SK-N-SH (cell line): ENCODE data around the gene ACRBP. TPM values are rescaled to one million over a fixed set of nuclear protein-coding genes. Genes with fewer than 3 reads are reported as not detected.

Experiments
- CTCF ChIA-PET: fragments of 300-600, 350-600 bp; formaldehyde crosslinking; extraction: SDS; loops from one replicate; lab custom pipeline; 2021; lab: Yijun Ruan, JAX
- POLR2A ChIA-PET: fragments of 350-600 bp; sonication (Branson Sonifier 250); formaldehyde crosslinking; extraction: SDS; loops from one replicate; lab custom pipeline; 2020; ENCODE audit warnings: antibody characterized with exemption, inconsistent platforms; lab: Yijun Ruan, JAX
- DNase-seq: peaks from one replicate; pipeline ENCODE4 v3.0.0; 2012
- H2AFZ ChIP-seq: fragments of 200-600 bp; sonication (generic); 2 replicates; pipeline ENCODE4 v1.8.1; 2016; ENCODE audit warnings: antibody characterized with exemption, mild to moderate bottlenecking, low read depth
- H3F3A ChIP-seq: fragments of 200-600 bp; sonication (generic); replicated peaks from 2 replicates; pipeline ENCODE3; 2016; ENCODE audit warnings: antibody characterized with exemption, mild to moderate bottlenecking; ENCODE audit not compliant: insufficient read depth
- H3K27ac ChIP-seq, 2 experiments: fragments of 200-500 bp in 1 of 2; fragments of 200-600 bp in 1 of 2; sonication (Bioruptor generic) in 1 of 2; sonication (generic), shearing (Covaris generic) in 1 of 2; 2 replicates each; pipeline versions ENCODE4 v1.5.1 to v1.6.1; 2014 to 2016; ENCODE audit warnings: low read depth in 2 of 2, inconsistent platforms in 1 of 2, low read length in 1 of 2, mild to moderate bottlenecking in 1 of 2, mixed read lengths in 1 of 2
- H3K27me3 ChIP-seq: fragments of 200-600 bp; sonication (generic), shearing (Covaris generic); 2 replicates; pipeline ENCODE4 v1.6.1; 2016; ENCODE audit warnings: mixed run types; ENCODE audit not compliant: insufficient read depth
- H3K36me3 ChIP-seq, 2 experiments: fragments of 200-500 bp in 1 of 2; fragments of 200-600 bp in 1 of 2; sonication (Bioruptor generic) in 1 of 2; sonication (generic) in 1 of 2; replicated peaks in 1 of 2; 2 replicates each; pipeline versions ENCODE3 to v1.5.1; 2014 to 2016; ENCODE audit warnings: low read length in 1 of 2, mild to moderate bottlenecking in 1 of 2; ENCODE audit not compliant: insufficient read depth in 2 of 2, control insufficient read depth in 1 of 2
- H3K4me1 ChIP-seq, 2 experiments: fragments of 200-500 bp in 1 of 2; fragments of 200-600 bp in 1 of 2; sonication (Bioruptor generic) in 1 of 2; sonication (generic), shearing (Covaris generic) in 1 of 2; 2 replicates each; pipeline versions ENCODE4 v1.5.1 to v1.6.1; 2014 to 2016; ENCODE audit warnings: low read depth in 1 of 2, low read length in 1 of 2, mixed run types in 1 of 2; ENCODE audit not compliant: insufficient read depth in 2 of 2, control insufficient read depth in 1 of 2
- H3K4me2 ChIP-seq: fragments of 200-600 bp; sonication (generic), shearing (Covaris generic); 2 replicates; pipeline ENCODE4 v1.6.1; 2017; ENCODE audit warnings: mixed run types
- H3K4me3 ChIP-seq, 2 experiments: fragments of 200-500 bp in 1 of 2; fragments of 200-600 bp in 1 of 2; sonication (Bioruptor generic) in 1 of 2; sonication (generic), shearing (Covaris generic) in 1 of 2; 2 replicates each; pipeline versions ENCODE4 v1.5.1 to v1.8.1; 2014 to 2016; ENCODE audit warnings: low read depth in 2 of 2, inconsistent platforms in 1 of 2, low read length in 1 of 2, mild to moderate bottlenecking in 1 of 2, mixed read lengths in 1 of 2, moderate library complexity in 1 of 2
- H3K79me2 ChIP-seq: fragments of 200-600 bp; sonication (generic); 2 replicates; pipeline ENCODE4 v1.8.1; 2017; ENCODE audit warnings: mild to moderate bottlenecking; ENCODE audit not compliant: insufficient read depth
- H3K9ac ChIP-seq: fragments of 200-600 bp; sonication (generic); 2 replicates; pipeline ENCODE4 v1.6.1; 2017; ENCODE audit warnings: mixed run types
- H3K9me2 ChIP-seq: fragments of 200-600 bp; sonication (generic); 2 replicates; pipeline ENCODE4 v1.6.1; 2017; ENCODE audit warnings: mixed run types
- H3K9me3 ChIP-seq: fragments of 200-600 bp; sonication (generic); 2 replicates; pipeline ENCODE4 v1.6.1; 2017; ENCODE audit warnings: mixed run types, mild to moderate bottlenecking, moderate library complexity
- H4K20me1 ChIP-seq: fragments of 200-600 bp; sonication (generic); 2 replicates; pipeline ENCODE4 v1.6.1; 2017; ENCODE audit warnings: mild to moderate bottlenecking, mixed run types; ENCODE audit not compliant: insufficient read depth
- ELF1 ChIP-seq: IDR thresholded peaks from 2 replicates; pipeline ENCODE4 v1.4.0; 2012
- EP300 ChIP-seq, 2 experiments: IDR thresholded peaks; 2 replicates each; pipeline versions ENCODE4 v1.4.0 to v1.6.1; 2012; ENCODE audit warnings: borderline replicate concordance in 1 of 2, low read depth in 1 of 2, low read length in 1 of 2
- GABPA ChIP-seq: IDR thresholded peaks from 2 replicates; pipeline ENCODE4 v1.4.0; 2012; ENCODE audit warnings: low read depth, mild to moderate bottlenecking
- NFIC ChIP-seq: IDR thresholded peaks from 2 replicates; pipeline ENCODE4 v1.4.0; 2012; ENCODE audit warnings: borderline replicate concordance
- PBX3 ChIP-seq: IDR thresholded peaks from 2 replicates; pipeline ENCODE4; 2012
- RXRA ChIP-seq: IDR thresholded peaks from 2 replicates; pipeline ENCODE4 v1.4.0; 2012; ENCODE audit warnings: low read depth, mild to moderate bottlenecking, borderline replicate concordance
- YY1 ChIP-seq: IDR thresholded peaks from 2 replicates; pipeline ENCODE4 v1.4.0; 2012; ENCODE audit warnings: low read depth, mild to moderate bottlenecking
- WGBS: methylation state at CpG from one replicate; pipeline ENCODE4 v1.1.6; 2017; ENCODE audit warnings: low lambda C conversion rate; 5-methylcytosine and 5-hydroxymethylcytosine counted together
- polyA plus RNA-seq, 3 experiments: library from polyadenylated mRNA; depleted of rRNA; stranded (reverse); fragments of >200 nt; gene quantifications; 2 replicates each; pipeline ENCODE4 v1.2.3, GENCODE V29; 2012
- TF ChIP-seq, protein P1 (sequence below): fragments of 150-350 bp; IDR thresholded peaks from 2 replicates; pipeline ENCODE4 v1.6.1; 2017; ENCODE audit warnings: antibody characterized with exemption, low read length, low read depth, borderline replicate concordance
- TF ChIP-seq, protein P2 (sequence below): IDR thresholded peaks from 2 replicates; pipeline ENCODE4 v1.6.1; 2012; ENCODE audit warnings: mild to moderate bottlenecking, low read depth, low read length, moderate library complexity

ACRBP gene
- polyA plus RNA-seq, 1 of the 3 experiments (the other 2 are of a cell fraction): 0.71 TPM

DNA sequence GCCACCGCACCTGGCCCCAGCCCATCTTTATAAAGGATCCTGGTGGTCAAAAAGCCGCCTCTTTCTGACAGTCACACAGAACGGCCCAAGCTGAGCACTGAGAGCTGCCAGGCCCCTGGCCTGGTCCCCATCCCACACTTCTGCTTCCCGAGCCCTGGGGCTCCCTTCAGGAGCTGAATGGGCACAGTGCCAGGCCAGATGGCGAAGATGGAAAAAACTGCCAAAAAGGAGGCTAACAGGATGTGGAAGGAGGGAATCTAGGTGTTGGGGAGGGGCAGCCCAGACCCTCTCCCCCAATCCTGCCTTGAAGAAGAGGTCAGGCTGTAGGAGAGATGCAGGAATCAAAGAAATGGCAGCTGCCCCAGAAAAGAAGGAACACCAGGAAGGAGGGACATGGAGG, 16.5 kb downstream of the ACRBP start:
- Histone ChIP-seq H3K9me3 (no peaks in the 10 kb centered on the region), H4K20me1 (no peaks in the 10 kb centered on the region), H3K4me2 (no peak overlapping the region), H3K4me3 (no peak overlapping the region), H3K9ac (no peak overlapping the region), H3F3A (no peaks in the 10 kb centered on the region)
- WGBS: 54% methylated on average over 5 of the region's 5 CpGs
- TF ChIP-seq GABPA (no peak), EP300 (IDR thresholded peaks at IDR 0.05; ENCODE audit: borderline replicate concordance in 1 of 2, low read depth in 1 of 2, low read length in 1 of 2) (peak in 1 of 2 experiments; percentile 34; a peak in 1 of 4 replicates), ELF1 (no peak), NFIC (peak; percentile 46; the same call in 1 of the 2 replicates)
- TF ChIP-seq, all 33 proteins: peak for 2
- ChIA-PET CTCF (interaction anchor here (0.9 to 2.4 kb wide), 6 partner anchors 14 to 136 kb away, joined by 3 to 9 read pairs (median 3); partner anchors contain the start of gene ZNF384), POLR2A (no interaction called here)
- H3K36me3 ChIP-seq: no peaks in the 10 kb centered on the region
- no peaks in the 10 kb centered on the region for H3K27me3 ChIP-seq
- peak; percentile 76 for DNase-seq
- peak overlapping the region in 1 of 2 experiments; percentile 23; a peak in 1 of 4 replicates for H3K27ac ChIP-seq
- no peak overlapping the region for H2AFZ ChIP-seq
- H3K4me1 ChIP-seq: peaks cover 0 to 30% of the 10 kb centered on the region in 2 experiments; a peak in 1 of 4 replicates
- H3K79me2 ChIP-seq: no peaks in the 10 kb centered on the region
- no peaks in the 10 kb centered on the region for H3K9me2 ChIP-seq

DNA sequence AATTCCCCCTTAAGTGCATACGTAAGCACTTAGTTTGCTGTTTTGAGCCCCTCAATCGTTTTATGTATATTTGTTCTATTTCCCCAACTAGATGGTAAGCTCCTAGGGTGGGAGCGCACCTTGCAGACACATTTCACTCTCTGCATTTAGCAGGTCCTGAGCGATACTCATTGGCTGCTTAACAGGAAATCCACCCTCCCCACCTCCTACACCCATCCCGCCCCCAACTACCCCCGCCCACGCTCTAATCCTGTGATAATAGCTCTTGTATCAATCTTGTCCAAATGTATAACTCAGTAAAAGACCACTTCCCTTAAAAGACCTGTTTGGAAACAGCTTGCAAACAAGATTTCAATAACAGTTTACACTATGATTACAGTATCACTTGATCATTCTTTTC, 19.6 kb downstream of the ACRBP start:
- Histone ChIP-seq H3K27ac (no peak overlapping the region), H3K9ac (no peak overlapping the region), H3K79me2 (no peaks in the 10 kb centered on the region), H3K4me1 (peaks cover 0 to 18% of the 10 kb centered on the region in 2 experiments; a peak in 1 of 4 replicates), H3K27me3 (no peaks in the 10 kb centered on the region), H3K36me3 (no peaks in the 10 kb centered on the region), H3K4me2 (no peak overlapping the region), H3F3A (no peaks in the 10 kb centered on the region), H3K9me3 (no peaks in the 10 kb centered on the region), H4K20me1 (no peaks in the 10 kb centered on the region), H2AFZ (no peak overlapping the region), H3K4me3 (no peak overlapping the region), H3K9me2 (no peaks in the 10 kb centered on the region)
- POLR2A ChIA-PET: no interaction called here
- TF ChIP-seq PBX3 (no peak), YY1 (no peak), EP300 (IDR thresholded peaks at IDR 0.05; ENCODE audit: borderline replicate concordance in 1 of 2, low read depth in 1 of 2, low read length in 1 of 2) (no peak)
- TF ChIP-seq, protein P1, sequence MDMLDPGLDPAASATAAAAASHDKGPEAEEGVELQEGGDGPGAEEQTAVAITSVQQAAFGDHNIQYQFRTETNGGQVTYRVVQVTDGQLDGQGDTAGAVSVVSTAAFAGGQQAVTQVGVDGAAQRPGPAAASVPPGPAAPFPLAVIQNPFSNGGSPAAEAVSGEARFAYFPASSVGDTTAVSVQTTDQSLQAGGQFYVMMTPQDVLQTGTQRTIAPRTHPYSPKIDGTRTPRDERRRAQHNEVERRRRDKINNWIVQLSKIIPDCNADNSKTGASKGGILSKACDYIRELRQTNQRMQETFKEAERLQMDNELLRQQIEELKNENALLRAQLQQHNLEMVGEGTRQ: no peak
- DNase-seq: no peak
- WGBS: 89% methylated on average over 7 of the region's 7 CpGs
- CTCF ChIA-PET: interaction anchor here (1.0 to 1.4 kb wide), 3 partner anchors 9 to 57 kb away, joined by 3 to 6 read pairs (median 4); no protein-coding TSS in a partner anchor

DNA sequence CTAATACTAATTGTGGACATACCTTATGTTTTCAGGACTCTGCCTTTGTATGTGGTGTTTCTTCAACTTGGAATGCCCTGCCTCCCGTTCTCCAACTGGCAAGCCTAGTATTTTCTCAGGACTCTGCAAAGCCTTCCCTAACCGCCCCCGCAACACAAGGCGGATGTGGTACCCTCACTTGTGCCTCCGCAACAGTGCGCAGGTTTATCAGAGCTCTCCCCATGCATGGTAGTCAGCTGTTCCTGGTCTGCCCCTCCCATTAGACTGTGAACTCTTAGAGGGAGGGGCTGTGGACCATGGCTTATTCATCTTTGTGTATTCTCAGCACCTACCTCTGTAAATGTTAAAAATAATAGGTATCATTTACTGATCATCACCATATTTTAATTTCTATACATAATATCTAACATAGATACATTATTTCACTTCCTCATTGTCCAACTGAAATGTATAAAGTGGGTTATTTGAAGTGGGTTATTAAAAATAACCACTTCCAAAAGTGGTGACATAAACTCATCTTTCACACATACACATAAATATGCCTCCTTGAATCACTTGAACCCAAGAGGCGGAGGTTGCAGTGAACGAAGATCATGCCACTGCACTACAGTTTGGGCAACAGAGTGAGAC, 20.5 kb downstream of the ACRBP start:
- H3K4me1 ChIP-seq: peaks cover 0 to 14% of the 10 kb centered on the region in 2 experiments; a peak in 1 of 4 replicates
- H3F3A ChIP-seq: no peaks in the 10 kb centered on the region
- no peaks in the 10 kb centered on the region for H3K36me3 ChIP-seq
- no peak overlapping the region for H3K4me2 ChIP-seq
- 92% methylated on average over 8 of the region's 8 CpGs for WGBS
- no peak overlapping the region for H3K27ac ChIP-seq
- TF ChIP-seq RXRA: no peak
- TF ChIP-seq, protein P2, sequence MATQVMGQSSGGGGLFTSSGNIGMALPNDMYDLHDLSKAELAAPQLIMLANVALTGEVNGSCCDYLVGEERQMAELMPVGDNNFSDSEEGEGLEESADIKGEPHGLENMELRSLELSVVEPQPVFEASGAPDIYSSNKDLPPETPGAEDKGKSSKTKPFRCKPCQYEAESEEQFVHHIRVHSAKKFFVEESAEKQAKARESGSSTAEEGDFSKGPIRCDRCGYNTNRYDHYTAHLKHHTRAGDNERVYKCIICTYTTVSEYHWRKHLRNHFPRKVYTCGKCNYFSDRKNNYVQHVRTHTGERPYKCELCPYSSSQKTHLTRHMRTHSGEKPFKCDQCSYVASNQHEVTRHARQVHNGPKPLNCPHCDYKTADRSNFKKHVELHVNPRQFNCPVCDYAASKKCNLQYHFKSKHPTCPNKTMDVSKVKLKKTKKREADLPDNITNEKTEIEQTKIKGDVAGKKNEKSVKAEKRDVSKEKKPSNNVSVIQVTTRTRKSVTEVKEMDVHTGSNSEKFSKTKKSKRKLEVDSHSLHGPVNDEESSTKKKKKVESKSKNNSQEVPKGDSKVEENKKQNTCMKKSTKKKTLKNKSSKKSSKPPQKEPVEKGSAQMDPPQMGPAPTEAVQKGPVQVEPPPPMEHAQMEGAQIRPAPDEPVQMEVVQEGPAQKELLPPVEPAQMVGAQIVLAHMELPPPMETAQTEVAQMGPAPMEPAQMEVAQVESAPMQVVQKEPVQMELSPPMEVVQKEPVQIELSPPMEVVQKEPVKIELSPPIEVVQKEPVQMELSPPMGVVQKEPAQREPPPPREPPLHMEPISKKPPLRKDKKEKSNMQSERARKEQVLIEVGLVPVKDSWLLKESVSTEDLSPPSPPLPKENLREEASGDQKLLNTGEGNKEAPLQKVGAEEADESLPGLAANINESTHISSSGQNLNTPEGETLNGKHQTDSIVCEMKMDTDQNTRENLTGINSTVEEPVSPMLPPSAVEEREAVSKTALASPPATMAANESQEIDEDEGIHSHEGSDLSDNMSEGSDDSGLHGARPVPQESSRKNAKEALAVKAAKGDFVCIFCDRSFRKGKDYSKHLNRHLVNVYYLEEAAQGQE: no peak
- no peaks in the 10 kb centered on the region for H3K9me2 ChIP-seq
- H4K20me1 ChIP-seq: no peaks in the 10 kb centered on the region
- H3K79me2 ChIP-seq: no peaks in the 10 kb centered on the region
- H3K27me3 ChIP-seq: no peaks in the 10 kb centered on the region
- DNase-seq: no peak
- H3K9me3 ChIP-seq: no peaks in the 10 kb centered on the region
- no peak overlapping the region for H3K9ac ChIP-seq
- CTCF ChIA-PET: interaction anchor here (4.8 kb wide), 1 partner anchor 18 kb away, joined by 21 read pairs; no protein-coding TSS in a partner anchor
- peak overlapping the region; percentile 57; the same call in 1 of the 2 replicates for H2AFZ ChIP-seq
- POLR2A ChIA-PET: no interaction called here
- H3K4me3 ChIP-seq: no peak overlapping the region
